ENCODE measurements around the gene LRRC71. TPM values are rescaled to one million over a fixed set of nuclear protein-coding genes. Genes with fewer than 3 reads are reported as not detected.

LRRC71 gene
- total and polyA plus RNA-seq, 2 of the 13 experiments (the other 11 are each of a cell fraction or from before 2014, with no cell fraction given), result not detected

- CTCF ChIA-PET (ENCODE audit: low intra/inter-chr PET ratio, low total read pairs), result no interaction called here
These were observed 35.9 kb downstream of the LRRC71 start for GRCh38 chr1:156956333-156956732.

More at GRCh38 chr1:156956333-156956732, 35.9 kb downstream of the LRRC71 start:
- no peaks in the 10 kb centered on the region for H4K20me1 ChIP-seq (ENCODE audit: insufficient read depth, low read length)
- no peaks in the 10 kb centered on the region for H3K9me3 ChIP-seq (ENCODE audit: low read length)
- no peaks in the 10 kb centered on the region for H3K27me3 ChIP-seq (ENCODE audit: control insufficient read depth in 1 of 2, insufficient read depth in 2 of 2, low read length in 2 of 2)
- in situ Hi-C loops (cut with HindIII; ENCODE audit: extremely low pct_ligation_motif_present, low pct_unique_long_range_greater_than_20kb) (no loop called here), intact Hi-C loops (cut with micrococcal nuclease; ENCODE audit: unreplicated experiment) (no loop called here)
- DNase-seq (ENCODE audit: low spot score) (no peak), FAIRE-seq (no peak), ATAC-seq (no peak)
- BruUV-seq (replicated peaks), result no TSS peak
- TF ChIP-seq SRF (IDR thresholded peaks at IDR 0.05; ENCODE audit: low read depth, low read length) (no peak), ZSCAN9 (CRISPR knock-in tag; IDR thresholded peaks at IDR 0.05; ENCODE audit: borderline replicate concordance) (no peak), PRDM4 (CRISPR knock-in tag; IDR thresholded peaks at IDR 0.05; ENCODE audit: borderline replicate concordance) (no peak), PBX2 (CRISPR knock-in tag; IDR thresholded peaks at IDR 0.05) (no peak), ELF3 (CRISPR knock-in tag; IDR thresholded peaks at IDR 0.05) (no peak), HNRNPUL1 (IDR thresholded peaks at IDR 0.05; ENCODE audit: low read depth, low read length) (no peak), TGIF2 (CRISPR knock-in tag; IDR thresholded peaks at IDR 0.05) (no peak)
- WGBS (ENCODE audit: low lambda C conversion rate), result 95% methylated on average over 10 of the region's 10 CpGs
- POLR2A ChIA-PET, result no interaction called here
- no peak overlapping the region for H3K9ac ChIP-seq (ENCODE audit: insufficient read depth, low read depth, low read length)
- no peak overlapping the region for H3K27ac ChIP-seq (ENCODE audit: extremely low read length, insufficient read depth, low read length)
- H3K4me1 ChIP-seq (ENCODE audit: insufficient read depth, low read length), result no peaks in the 10 kb centered on the region
- H3K36me3 ChIP-seq (replicated peaks in 1 of 2; ENCODE audit: control insufficient read depth in 1 of 2, insufficient read depth in 2 of 2, low read length in 2 of 2), result peaks cover 30 to 74% of the 10 kb centered on the region in 2 experiments
- no peak overlapping the region for H2AFZ ChIP-seq (ENCODE audit: low read length)
- H3K79me2 ChIP-seq (ENCODE audit: insufficient read depth, low read length), result no peaks in the 10 kb centered on the region
- H3K4me2 ChIP-seq (ENCODE audit: low read depth, low read length), result no peak overlapping the region
- no peak overlapping the region for H3K4me3 ChIP-seq (replicated peaks in 1 of 3; ENCODE audit: insufficient read depth in 1 of 3, low read depth in 2 of 3, low read length in 3 of 3)

All from HepG2 (cell line).